A673 (cell line): Measurements from ENCODE around the gene HRH3. TPM values are rescaled to one million over a fixed set of nuclear protein-coding genes. Genes with fewer than 3 reads are reported as not detected.

Experiments
- BruUV-seq: library from RNA; stranded (reverse); fragments of 400-500 nt; replicated peaks from 2 replicates; lab custom pipeline; 2021; lab: Mats Ljungman, UMichigan
- CTCF ChIA-PET: fragments of 300-600 bp; sonication (Branson Sonifier 250); formaldehyde crosslinking; loops from one replicate; lab custom pipeline; 2022; ENCODE audit warnings: antibody characterized with exemption; lab: Charles Lee
- POLR2A ChIA-PET: fragments of 300-600 bp; sonication (Branson Sonifier 250); formaldehyde crosslinking; loops from one replicate; lab custom pipeline; 2022; ENCODE audit warnings: antibody characterized with exemption; ENCODE audit not compliant: low non-redundant PET; lab: Charles Lee
- DNase-seq: peaks from one replicate; pipeline ENCODE4 v3.0.0-alpha.2; 2015; ENCODE audit warnings: low spot score
- H3K27ac ChIP-seq: fragments of 200-600 bp; sonication (generic); 2 replicates; pipeline ENCODE4 v1.5.1; 2016; ENCODE audit warnings: mixed run types, low read depth, mild to moderate bottlenecking, mixed read lengths, antibody characterized with exemption, low read length; ENCODE audit not compliant: poor library complexity, severe bottlenecking
- H3K27me3 ChIP-seq: fragments of 200-600 bp; sonication (generic); replicated peaks from 2 replicates; pipeline ENCODE4 v1.6.1; 2017; ENCODE audit warnings: mixed run types, low read depth, mild to moderate bottlenecking, mixed read lengths, antibody characterized with exemption, low read length; ENCODE audit not compliant: insufficient read depth, poor library complexity
- H3K36me3 ChIP-seq: fragments of 200-600 bp; sonication (generic); 2 replicates; pipeline ENCODE4 v1.6.1; 2016; ENCODE audit warnings: mixed run types, mild to moderate bottlenecking, mixed read lengths, antibody characterized with exemption, low read length; ENCODE audit not compliant: insufficient read depth, poor library complexity, severe bottlenecking
- H3K4me1 ChIP-seq: fragments of 200-600 bp; sonication (generic); 2 replicates; pipeline ENCODE4 v1.6.1; 2017; ENCODE audit warnings: mixed run types, mild to moderate bottlenecking, mixed read lengths, antibody characterized with exemption, low read length; ENCODE audit not compliant: insufficient read depth, poor library complexity, severe bottlenecking
- H3K4me3 ChIP-seq: fragments of 200-600 bp; sonication (generic); 2 replicates; pipeline ENCODE4 v1.5.1; 2016; ENCODE audit warnings: low read depth, mixed run types, mild to moderate bottlenecking, mixed read lengths, low read length; ENCODE audit not compliant: poor library complexity, severe bottlenecking
- H3K9me3 ChIP-seq: fragments of 200-600 bp; sonication (generic); 2 replicates; pipeline ENCODE4 v1.6.1; 2016; ENCODE audit warnings: mixed run types, low read depth, mild to moderate bottlenecking, mixed read lengths, antibody characterized with exemption, low read length; ENCODE audit not compliant: poor library complexity, severe bottlenecking
- EZH2 ChIP-seq: fragments of 200-600 bp; sonication (generic); IDR thresholded peaks from 2 replicates; pipeline ENCODE4 v1.6.1; 2017; ENCODE audit warnings: borderline replicate concordance, low read depth, mild to moderate bottlenecking, mixed read lengths, antibody characterized with exemption, low read length; ENCODE audit not compliant: poor library complexity, severe bottlenecking
- intact Hi-C: fragments of 100-400 bp; cut with micrococcal nuclease; formaldehyde crosslinking; loops from one replicate; pipeline ENCODE4 v1.10.0; 2022; ENCODE audit not compliant: unreplicated experiment
- total RNA-seq: library from RNA; stranded (reverse); gene quantifications from 2 replicates; pipeline ENCODE4 v1.2.3, GENCODE V29; 2021
- TF ChIP-seq, protein P1 (sequence below): fragments of 300-800, 200-600 bp; sonication (generic); conservative IDR thresholded peaks from 2 replicates; pipeline ENCODE4 v1.5.1; 2017; ENCODE audit warnings: low read depth, mild to moderate bottlenecking, antibody characterized with exemption, low read length, moderate library complexity, mixed read lengths

Gene HRH3
- total RNA-seq, 1 experiment from 2014 or later, result not detected

DNA sequence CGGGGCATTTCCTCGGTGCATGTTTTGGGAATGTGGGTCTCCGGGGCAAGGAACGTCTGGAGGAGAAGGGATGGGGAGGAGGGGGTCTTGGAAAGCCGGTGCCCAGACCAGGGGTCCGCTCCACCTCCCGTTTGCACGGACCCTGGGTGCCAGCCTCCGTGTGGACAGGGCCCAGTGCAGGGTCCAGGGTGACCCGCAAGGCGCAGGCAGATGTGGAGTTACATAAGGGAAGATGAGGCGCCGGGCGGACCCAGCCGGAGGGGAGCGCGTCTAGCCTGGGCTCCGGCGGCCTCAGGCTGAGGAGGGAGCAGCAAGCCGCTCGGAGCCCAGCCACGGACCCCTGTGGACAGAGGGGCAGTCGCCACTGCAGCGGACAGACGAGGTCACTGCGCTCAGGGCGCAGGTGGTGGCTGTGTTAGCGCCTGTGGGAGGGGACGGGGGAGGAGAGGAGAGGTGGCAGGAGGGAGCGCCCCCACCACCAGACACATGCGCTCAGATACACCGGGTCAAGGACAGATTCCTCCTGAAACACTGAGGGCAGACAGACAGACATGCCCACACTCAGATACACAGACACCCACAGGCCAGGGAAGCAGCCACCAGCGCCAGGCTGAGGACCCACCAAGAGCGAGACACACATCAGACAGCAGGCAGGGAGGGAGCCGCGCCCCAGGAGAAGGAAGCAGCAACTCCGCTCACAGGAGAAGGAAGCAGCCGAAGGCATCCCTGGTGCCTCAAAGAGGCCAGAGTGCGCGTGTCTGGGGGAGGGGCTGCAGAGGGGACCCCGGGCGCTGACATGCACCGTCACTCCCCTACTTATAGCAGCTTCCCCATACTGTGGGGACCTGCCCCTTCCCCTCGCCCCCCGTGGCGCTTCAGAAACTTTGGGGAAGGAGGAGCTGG lies 839 bp upstream of the HRH3 start:
- Histone ChIP-seq H3K36me3 (no peaks in the 10 kb centered on the region), H3K9me3 (no peaks in the 10 kb centered on the region), H3K4me1 (peaks cover 5% of the 10 kb centered on the region), H3K27me3 (peaks cover 94% of the 10 kb centered on the region), H3K4me3 (no peak overlapping the region), H3K27ac (no peak overlapping the region)
- intact Hi-C loops, result no loop called here
- TF ChIP-seq EZH2, result no peak
- TF ChIP-seq, protein P1, sequence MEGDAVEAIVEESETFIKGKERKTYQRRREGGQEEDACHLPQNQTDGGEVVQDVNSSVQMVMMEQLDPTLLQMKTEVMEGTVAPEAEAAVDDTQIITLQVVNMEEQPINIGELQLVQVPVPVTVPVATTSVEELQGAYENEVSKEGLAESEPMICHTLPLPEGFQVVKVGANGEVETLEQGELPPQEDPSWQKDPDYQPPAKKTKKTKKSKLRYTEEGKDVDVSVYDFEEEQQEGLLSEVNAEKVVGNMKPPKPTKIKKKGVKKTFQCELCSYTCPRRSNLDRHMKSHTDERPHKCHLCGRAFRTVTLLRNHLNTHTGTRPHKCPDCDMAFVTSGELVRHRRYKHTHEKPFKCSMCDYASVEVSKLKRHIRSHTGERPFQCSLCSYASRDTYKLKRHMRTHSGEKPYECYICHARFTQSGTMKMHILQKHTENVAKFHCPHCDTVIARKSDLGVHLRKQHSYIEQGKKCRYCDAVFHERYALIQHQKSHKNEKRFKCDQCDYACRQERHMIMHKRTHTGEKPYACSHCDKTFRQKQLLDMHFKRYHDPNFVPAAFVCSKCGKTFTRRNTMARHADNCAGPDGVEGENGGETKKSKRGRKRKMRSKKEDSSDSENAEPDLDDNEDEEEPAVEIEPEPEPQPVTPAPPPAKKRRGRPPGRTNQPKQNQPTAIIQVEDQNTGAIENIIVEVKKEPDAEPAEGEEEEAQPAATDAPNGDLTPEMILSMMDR, result no peak
- BruUV-seq, result no TSS peak
- no peak for DNase-seq
- CTCF ChIA-PET, result no interaction called here
- POLR2A ChIA-PET, result no interaction called here

DNA sequence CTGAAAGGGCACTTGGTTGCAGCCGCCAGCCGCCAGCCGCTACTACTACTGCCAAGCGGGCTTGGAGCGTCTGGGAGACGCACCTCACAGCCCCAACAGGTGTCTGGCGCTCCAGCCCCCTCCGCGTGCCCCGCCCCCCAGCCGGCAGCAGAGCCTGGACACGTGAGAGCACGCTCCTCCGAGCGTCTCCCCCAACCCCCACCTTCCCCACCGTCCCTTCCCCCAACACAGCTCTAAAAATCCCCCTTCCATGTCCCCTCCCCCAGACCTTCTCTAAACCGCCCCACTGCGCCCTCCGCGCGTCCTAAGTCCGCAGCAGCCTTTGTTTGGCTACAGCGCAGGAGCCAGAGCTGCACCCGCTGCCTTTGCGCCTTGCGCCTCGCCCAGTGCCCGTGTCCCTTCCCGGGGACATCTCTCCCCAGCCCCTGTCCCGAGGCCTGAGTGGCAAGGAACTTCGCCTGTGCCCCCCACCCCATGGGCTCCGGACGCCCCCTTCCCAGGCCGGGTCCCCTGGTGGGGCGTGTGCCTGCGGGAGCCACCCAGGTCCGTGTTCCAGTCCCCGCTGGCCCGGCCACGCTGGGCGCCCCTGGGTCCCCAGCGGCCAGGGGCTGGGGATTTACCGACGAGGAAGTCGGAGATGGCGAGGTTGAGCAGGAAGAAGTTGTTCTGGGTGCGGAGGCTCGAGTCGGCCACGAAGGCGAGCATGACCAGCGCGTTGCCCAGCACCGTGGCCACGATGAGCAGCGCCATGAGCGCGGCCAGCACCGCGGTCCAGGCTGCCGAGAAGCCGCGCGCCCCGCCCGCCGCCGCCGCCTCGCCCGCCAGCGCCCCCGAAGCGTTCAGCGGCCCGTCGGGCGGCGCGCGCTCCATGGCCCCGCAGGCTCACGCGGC lies 732 bp downstream of the HRH3 start:
- Histone ChIP-seq H3K4me1 (peaks cover 5% of the 10 kb centered on the region), H3K4me3 (no peak overlapping the region), H3K36me3 (no peaks in the 10 kb centered on the region), H3K27ac (no peak overlapping the region), H3K9me3 (no peaks in the 10 kb centered on the region), H3K27me3 (peaks cover 94% of the 10 kb centered on the region)
- POLR2A ChIA-PET, result no interaction called here
- CTCF ChIA-PET, result no interaction called here
- intact Hi-C loops, result no loop called here
- TF ChIP-seq, protein P1, result no peak
- peak; percentile 85 for TF ChIP-seq EZH2
- BruUV-seq, result no TSS peak
- no peak for DNase-seq

DNA sequence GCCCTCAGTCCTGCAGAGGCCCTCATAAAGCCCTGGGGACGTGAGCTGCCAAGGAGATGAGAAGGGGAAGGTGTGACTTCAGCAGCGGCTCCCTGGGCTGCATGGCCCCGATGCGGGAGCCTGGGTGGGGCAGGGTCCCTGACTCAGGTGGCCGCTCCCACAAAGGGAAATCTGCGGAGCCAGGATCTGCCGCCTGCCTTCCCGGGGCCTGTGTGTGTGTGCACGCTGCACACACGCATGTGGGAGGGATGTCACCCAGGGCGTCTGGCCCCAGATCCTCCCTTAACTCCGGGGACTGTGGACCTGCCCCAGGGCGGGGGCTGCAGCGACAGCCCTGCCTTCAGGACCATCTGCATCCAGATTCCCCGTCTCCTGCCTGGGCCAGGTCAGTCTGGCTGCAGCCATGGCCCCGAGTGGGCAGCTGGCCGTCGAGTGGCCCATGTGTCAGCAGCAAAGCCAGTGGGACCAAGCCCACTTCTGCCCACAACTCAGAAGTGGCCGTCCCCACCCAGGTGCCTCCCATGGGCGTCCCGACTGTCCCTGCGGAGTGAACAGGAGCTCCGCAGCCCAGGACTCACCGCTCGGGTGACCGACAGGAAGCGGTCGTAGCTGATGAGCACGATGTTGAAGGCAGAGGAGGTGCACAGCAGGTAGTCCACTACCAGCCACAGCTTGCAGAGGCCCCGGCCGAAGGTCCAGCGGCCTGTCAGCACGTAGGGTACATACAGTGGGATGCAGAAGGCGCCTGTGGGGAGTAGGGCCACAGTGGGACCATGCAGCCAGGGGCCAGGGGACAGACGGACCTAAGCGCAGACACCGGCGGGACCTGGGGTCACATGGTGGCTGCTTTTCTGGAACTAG lies 1.9 kb downstream of the HRH3 start:
- Histone ChIP-seq H3K9me3 (no peaks in the 10 kb centered on the region), H3K27me3 (peaks cover 87% of the 10 kb centered on the region), H3K36me3 (no peaks in the 10 kb centered on the region), H3K4me1 (peaks cover 5% of the 10 kb centered on the region), H3K4me3 (no peak overlapping the region), H3K27ac (no peak overlapping the region)
- BruUV-seq, result no TSS peak
- TF ChIP-seq, protein P1, result no peak
- TF ChIP-seq EZH2, result no peak
- DNase-seq, result no peak
- ChIA-PET POLR2A (no interaction called here), CTCF (no interaction called here)
- intact Hi-C loops, result no loop called here
